Aortic smooth muscle cell (primary cell): Measurements from ENCODE around the gene CAMK1. TPM values are rescaled to one million over a fixed set of nuclear protein-coding genes. Genes with fewer than 3 reads are reported as not detected.

Experiments used
- total RNA-seq: library from RNA; depleted of rRNA; stranded (reverse); fragments of >200 nt; gene quantifications from 2 replicates; pipeline ENCODE4 v1.2.3, GENCODE V29; 2014

The CAMK1 gene
- total RNA-seq: 60.6 and 64.3 TPM in 2 replicates

DNA sequence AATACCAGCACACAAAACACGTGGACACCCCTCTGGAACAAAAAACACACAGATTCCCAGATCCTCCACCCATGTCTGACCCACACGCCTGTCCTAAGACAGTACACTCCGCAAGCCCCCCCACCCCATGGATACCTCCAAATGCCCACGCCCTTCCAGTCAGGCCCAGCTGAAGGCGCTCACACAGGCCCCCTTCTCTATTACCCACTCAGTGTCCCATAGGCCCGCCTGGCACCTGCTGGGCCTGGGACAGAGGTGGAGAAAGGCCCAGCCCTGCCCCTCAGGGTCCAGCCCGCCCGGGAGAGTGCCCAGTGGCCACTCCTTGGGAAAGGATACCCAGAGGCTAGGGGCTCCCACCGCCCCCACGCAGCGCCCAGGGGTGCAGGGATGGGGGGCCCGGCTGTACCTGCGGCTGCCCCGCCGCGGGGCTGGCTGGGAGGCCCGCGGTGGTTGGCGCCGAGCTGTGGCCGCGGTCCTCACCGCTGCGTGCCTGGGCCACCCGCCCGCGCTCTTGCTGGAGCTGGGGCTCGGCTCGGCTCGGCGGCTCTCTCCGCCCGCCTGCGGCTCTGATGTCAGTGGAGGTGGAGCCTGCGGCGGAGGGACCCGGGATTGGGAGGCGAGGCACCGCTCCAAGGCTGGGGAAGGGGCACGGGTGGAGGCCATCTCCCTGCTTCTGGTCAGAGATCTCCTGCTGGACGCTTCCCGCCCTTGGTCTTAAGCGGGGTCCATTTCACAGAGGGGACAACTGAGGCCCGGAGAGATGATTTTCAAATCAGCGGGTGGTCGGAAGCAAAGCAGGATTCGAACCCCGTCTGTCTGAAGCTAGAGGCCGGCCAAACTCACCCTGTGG, at the start of gene CAMK1:
CAMK1 (minus strand) TSS at position 522 of the 850 bp plus-strand sequence. CDS start 2,198 bp downstream, outside the sequence.

GRCh38 chr3:9809615-9810432, 40.1 kb upstream of the CAMK1 start, which contains the start of gene TTLL3:
TSS of gene TTLL3 (plus strand) at chr3:9810262. CDS start at chr3:9810662, 400 bp downstream.

DNA sequence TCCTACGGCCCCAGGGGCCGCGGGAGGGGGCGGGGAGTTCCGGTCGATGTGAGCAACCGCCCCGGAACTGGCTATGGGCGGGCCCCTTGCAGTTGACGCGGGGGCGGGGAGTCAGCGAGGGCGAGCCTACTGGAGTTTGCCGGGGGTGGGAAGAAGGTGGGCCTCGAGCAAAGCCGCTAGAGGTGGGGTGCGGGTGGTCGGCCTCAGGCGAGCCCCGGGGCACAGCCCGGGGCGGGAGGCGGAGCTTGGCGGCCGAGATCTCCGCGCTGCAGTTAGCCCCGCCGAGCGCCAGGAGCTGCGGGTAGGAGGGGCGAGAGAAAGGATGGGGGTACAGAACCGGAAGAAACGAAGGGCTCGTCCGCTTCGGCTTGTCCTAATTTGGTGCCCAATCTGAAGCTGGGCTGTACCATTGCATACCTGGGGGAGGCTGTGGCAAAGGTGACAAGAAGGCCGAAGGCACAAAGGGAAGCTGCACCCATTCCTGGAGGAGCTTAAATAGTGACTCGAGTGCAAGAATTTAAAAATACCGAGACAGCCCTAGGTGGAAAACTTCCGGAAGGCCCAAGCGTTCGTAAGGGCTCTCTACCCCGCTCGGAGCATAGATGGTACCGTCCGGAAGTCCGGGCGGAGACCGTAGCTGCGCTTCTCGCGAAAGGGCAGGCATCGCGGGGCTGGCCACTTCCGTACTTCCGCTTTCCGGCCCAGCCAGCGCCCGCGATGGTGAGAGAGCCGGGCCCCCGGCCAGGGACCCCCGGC, 22.8 kb upstream of the CAMK1 start, which contains the start of the genes ARPC4 and TADA3:
ARPC4 (plus strand) TSS at position 678 of the 756 bp plus-strand sequence; CDS start at position 718, 40 bp downstream.
TADA3 (minus strand) TSS at position 69 of the 756 bp plus-strand sequence. CDS start 1,007 bp downstream, outside the sequence.

GRCh38 chr3:9749645-9750555, 19.8 kb downstream of the CAMK1 start, which contains the start of gene OGG1:
TSS of gene OGG1 (plus strand) at chr3:9749952. CDS start at chr3:9750287, 335 bp downstream.

GRCh38 chr3:9731206-9732079, 38.3 kb downstream of the CAMK1 start, which contains the start of gene BRPF1:
TSS of gene BRPF1 (plus strand) at chr3:9731735. CDS start at chr3:9734141, 2,406 bp downstream.

Other genes with a start within 250 kb of the CAMK1 start
- not detected in 2 replicates for gene LHFPL4, start 216.1 kb downstream of the CAMK1 start, total RNA-seq
- gene MTMR14, start 120.4 kb downstream of the CAMK1 start, total RNA-seq: 31.6 and 32.4 TPM in 2 replicates
- not detected in 2 replicates for gene CPNE9, start 66.1 kb downstream of the CAMK1 start, total RNA-seq
- 14.0 and 16.4 TPM in 2 replicates for gene BRPF1, start 38.2 kb downstream of the CAMK1 start, total RNA-seq
- 23.5 and 24.2 TPM in 2 replicates for gene OGG1, start 20.0 kb downstream of the CAMK1 start, total RNA-seq
- gene TADA3, start 22.5 kb upstream of the CAMK1 start, total RNA-seq: 65.0 and 73.8 TPM in 2 replicates
- gene ARPC4, start 23.1 kb upstream of the CAMK1 start, total RNA-seq: 228 and 238 TPM in 2 replicates
- gene TTLL3, start 40.3 kb upstream of the CAMK1 start, total RNA-seq: 18.4 and 22.5 TPM in 2 replicates
- 16.3 and 18.8 TPM in 2 replicates for gene RPUSD3, start 74.1 kb upstream of the CAMK1 start, total RNA-seq
- not detected in 2 replicates for gene CIDEC, start 110.3 kb upstream of the CAMK1 start, total RNA-seq
- 13.4 and 17.4 TPM in 2 replicates for gene JAGN1, start 120.7 kb upstream of the CAMK1 start, total RNA-seq
- gene IL17RE, start 132.9 kb upstream of the CAMK1 start, total RNA-seq: 3.5 and 4.4 TPM in 2 replicates
- 29.2 and 36.5 TPM in 2 replicates for gene IL17RC, start 147.2 kb upstream of the CAMK1 start, total RNA-seq
- gene CRELD1, start 163.9 kb upstream of the CAMK1 start, total RNA-seq: 20.3 and 25.4 TPM in 2 replicates
- 2.5 and 2.6 TPM in 2 replicates for gene PRRT3, start 182.5 kb upstream of the CAMK1 start, total RNA-seq
- 74.0 and 83.0 TPM in 2 replicates for gene EMC3, start 216.9 kb upstream of the CAMK1 start, total RNA-seq